ENCODE results near the gene HDAC9. TPM values are rescaled to one million over a fixed set of nuclear protein-coding genes. Genes with fewer than 3 reads are reported as not detected.

The HDAC9 gene
- total RNA-seq, 6 donors from 2014 or later, result 8.4 to 23.1 (median 10.4) TPM

DNA sequence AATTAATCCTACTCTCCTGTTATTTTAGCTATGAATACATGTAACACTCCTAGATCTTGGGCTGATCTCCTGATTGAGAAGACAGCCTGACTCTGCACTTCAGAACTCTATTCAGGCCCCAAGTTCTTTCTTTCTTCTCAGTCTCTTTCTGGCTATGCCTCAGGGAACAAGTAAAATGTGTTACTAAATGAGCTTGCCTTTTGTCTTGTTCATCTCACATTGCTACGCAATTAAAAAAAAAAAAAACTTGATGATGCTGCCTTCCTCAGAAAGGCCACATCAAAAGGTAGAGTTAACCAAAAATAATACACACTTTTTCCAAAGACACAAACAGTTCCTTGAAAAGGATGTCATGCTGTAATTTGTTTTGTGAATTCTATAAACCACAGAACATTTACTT lies 363.8 kb downstream of the HDAC9 start:
- TF ChIP-seq, protein P1, sequence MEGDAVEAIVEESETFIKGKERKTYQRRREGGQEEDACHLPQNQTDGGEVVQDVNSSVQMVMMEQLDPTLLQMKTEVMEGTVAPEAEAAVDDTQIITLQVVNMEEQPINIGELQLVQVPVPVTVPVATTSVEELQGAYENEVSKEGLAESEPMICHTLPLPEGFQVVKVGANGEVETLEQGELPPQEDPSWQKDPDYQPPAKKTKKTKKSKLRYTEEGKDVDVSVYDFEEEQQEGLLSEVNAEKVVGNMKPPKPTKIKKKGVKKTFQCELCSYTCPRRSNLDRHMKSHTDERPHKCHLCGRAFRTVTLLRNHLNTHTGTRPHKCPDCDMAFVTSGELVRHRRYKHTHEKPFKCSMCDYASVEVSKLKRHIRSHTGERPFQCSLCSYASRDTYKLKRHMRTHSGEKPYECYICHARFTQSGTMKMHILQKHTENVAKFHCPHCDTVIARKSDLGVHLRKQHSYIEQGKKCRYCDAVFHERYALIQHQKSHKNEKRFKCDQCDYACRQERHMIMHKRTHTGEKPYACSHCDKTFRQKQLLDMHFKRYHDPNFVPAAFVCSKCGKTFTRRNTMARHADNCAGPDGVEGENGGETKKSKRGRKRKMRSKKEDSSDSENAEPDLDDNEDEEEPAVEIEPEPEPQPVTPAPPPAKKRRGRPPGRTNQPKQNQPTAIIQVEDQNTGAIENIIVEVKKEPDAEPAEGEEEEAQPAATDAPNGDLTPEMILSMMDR (IDR thresholded peaks at IDR 0.05), result no peak
- no peak for TF ChIP-seq POLR2A (IDR thresholded peaks at IDR 0.05)
- TF ChIP-seq EP300 (IDR thresholded peaks at IDR 0.05), result no peak
- TF ChIP-seq POLR2AphosphoS5 (IDR thresholded peaks at IDR 0.05), result no peak
- no peaks in the 10 kb centered on the region for H3K36me3 ChIP-seq
- H3K4me3 ChIP-seq, result no peak overlapping the region
- H3K27me3 ChIP-seq, result no peaks in the 10 kb centered on the region
- H3K4me1 ChIP-seq, result no peaks in the 10 kb centered on the region
- ATAC-seq (ENCODE audit: low FRiP score in 2 of 2) (no peak), DNase-seq (no peak)
- no peak overlapping the region for H3K27ac ChIP-seq
- H3K9me3 ChIP-seq, result no peaks in the 10 kb centered on the region
- WGBS, 2 donors, result 62 to 81% methylated on average over 1 of the region's 1 CpG

DNA sequence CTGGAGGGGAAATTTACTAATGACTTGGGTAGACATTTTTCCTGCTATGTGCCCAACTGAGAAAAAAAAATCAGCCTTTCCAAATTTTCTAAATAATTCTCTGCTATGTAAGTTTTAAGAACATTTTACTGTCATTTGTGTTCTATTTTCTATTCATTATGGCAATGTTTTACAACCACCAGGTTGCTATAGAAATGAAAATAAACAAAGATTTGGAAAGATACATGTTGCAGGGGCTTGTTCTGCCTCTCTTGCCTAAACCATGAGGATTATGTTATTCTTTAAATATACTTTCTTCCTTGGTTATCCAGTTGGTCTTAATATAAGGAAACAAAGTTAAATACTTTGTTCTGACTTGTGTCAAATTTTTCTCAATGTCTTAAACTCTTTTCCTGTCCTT lies 364.7 kb downstream of the HDAC9 start:
- DNase-seq (no peak), ATAC-seq (ENCODE audit: low FRiP score in 2 of 2) (no peak)
- no peaks in the 10 kb centered on the region for H3K36me3 ChIP-seq
- H3K4me3 ChIP-seq, result no peak overlapping the region
- H3K4me1 ChIP-seq, result no peaks in the 10 kb centered on the region
- TF ChIP-seq POLR2A (IDR thresholded peaks at IDR 0.05), result no peak
- no peaks in the 10 kb centered on the region for H3K27me3 ChIP-seq
- no peak overlapping the region for H3K27ac ChIP-seq
- H3K9me3 ChIP-seq, result no peaks in the 10 kb centered on the region

DNA sequence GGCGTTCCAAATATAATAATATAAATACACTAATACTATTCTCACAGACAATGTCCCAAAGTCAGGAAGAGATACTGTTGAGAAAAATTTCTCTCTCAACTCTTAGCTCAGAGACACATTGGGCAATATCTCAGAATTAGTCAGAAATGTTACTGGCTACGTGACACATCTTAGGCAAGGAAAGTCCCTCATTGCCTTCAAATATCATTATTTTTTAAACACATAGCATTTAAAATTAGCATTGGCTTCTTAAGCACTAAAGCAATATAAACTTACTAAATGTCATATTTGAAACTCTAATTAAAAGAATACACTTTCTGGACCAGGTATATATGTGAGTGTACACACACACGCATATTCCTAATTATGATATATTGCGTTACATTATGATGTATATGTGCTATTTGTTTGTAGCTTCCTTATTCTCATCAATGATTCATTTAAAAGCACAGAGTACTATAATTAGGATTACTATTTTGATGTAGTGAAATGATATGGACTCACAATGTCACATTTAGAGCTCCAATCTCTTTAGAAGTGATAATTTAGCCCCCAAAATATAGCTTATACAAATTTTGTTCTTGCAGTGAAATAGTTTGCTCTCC lies 366.1 kb downstream of the HDAC9 start:
- Histone ChIP-seq H3K27me3 (no peaks in the 10 kb centered on the region), H3K36me3 (no peaks in the 10 kb centered on the region), H3K4me1 (no peaks in the 10 kb centered on the region), H3K4me3 (no peak overlapping the region), H3K9me3 (no peaks in the 10 kb centered on the region), H3K27ac (no peak overlapping the region)
- 89 to 90% methylated on average over 4 of the region's 4 CpGs for WGBS, 2 donors
- ATAC-seq (ENCODE audit: low FRiP score in 2 of 2) (peak in 1 of 2 donors; percentile 59), DNase-seq (no peak)
- TF ChIP-seq, protein P1 (IDR thresholded peaks at IDR 0.05), result no peak
- TF ChIP-seq EP300 (IDR thresholded peaks at IDR 0.05), result no peak
- TF ChIP-seq POLR2AphosphoS5 (IDR thresholded peaks at IDR 0.05), result no peak
- TF ChIP-seq POLR2A (IDR thresholded peaks at IDR 0.05), result no peak

DNA sequence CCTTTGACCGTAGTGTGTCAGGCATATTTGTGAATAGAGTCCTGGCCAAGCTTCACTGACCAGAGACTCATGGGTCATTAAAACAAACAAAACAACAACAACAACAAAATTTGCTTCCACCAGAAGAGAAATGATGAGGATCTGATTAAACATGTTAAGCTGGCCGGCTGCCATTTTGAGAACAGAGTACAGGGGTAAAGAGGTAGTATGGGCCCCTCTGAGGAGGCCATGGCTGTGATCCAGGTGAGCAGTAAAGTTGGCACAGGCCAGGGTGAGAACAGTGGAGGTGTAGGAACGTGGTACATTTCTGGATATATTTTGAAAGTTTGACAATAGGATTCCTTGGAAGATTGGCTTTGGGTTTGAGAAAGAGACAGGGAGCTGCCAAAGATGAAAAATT lies 369.4 kb downstream of the HDAC9 start:
- H3K4me1 ChIP-seq, result no peaks in the 10 kb centered on the region
- 73 to 82% methylated on average over 3 of the region's 3 CpGs for WGBS, 2 donors
- H3K27me3 ChIP-seq, result no peaks in the 10 kb centered on the region
- H3K27ac ChIP-seq, result no peak overlapping the region
- H3K4me3 ChIP-seq, result no peak overlapping the region
- DNase-seq (no peak), ATAC-seq (ENCODE audit: low FRiP score in 2 of 2) (no peak)
- no peaks in the 10 kb centered on the region for H3K36me3 ChIP-seq
- H3K9me3 ChIP-seq, result no peaks in the 10 kb centered on the region
- TF ChIP-seq POLR2A (IDR thresholded peaks at IDR 0.05) (no peak), EP300 (IDR thresholded peaks at IDR 0.05) (no peak), POLR2AphosphoS5 (IDR thresholded peaks at IDR 0.05) (no peak)
- TF ChIP-seq, protein P1 (IDR thresholded peaks at IDR 0.05), result no peak

DNA sequence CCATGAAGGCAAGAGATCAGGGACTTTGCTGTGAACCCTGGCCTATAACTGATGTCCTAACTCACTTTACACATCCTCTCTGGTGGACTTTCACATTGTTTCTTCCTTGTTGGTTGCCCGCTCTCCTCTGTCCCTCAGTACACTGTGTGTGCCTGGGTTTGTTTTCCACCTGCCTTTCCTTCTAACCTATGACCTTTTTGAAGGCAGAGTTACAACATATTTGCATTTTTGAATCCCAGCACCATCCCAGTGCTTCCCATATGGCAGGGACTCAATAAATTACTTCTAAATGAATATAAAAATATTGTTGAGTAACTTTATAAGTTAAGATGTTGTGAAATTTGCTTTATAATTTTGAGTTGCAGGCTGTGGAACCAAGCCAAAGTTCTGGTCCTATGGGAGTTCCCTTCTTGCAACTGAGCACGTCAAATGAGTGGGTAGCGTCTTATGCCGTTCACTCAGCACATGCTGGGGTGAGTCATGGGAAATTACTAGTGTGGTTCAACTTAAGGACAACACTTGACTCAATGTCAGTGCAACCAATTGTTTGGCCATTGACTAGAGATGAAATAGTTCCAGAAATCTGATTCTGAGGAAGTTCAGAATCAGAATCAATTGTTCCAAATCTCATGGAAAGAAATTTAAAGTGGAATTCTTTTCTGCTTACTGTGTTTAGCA lies 370.9 kb downstream of the HDAC9 start:
- ATAC-seq (ENCODE audit: low FRiP score in 2 of 2) (peak; percentile 78 to 97), DNase-seq (peak in 1 of 2 donors; percentile 69)
- Histone ChIP-seq H3K9me3 (no peaks in the 10 kb centered on the region), H3K27me3 (no peaks in the 10 kb centered on the region), H3K4me3 (no peak overlapping the region), H3K36me3 (no peaks in the 10 kb centered on the region), H3K4me1 (no peaks in the 10 kb centered on the region), H3K27ac (no peak overlapping the region)
- 55 to 63% methylated on average over 4 of the region's 4 CpGs for WGBS, 2 donors
- TF ChIP-seq, protein P1 (IDR thresholded peaks at IDR 0.05), result no peak
- TF ChIP-seq POLR2A (IDR thresholded peaks at IDR 0.05) (no peak), EP300 (IDR thresholded peaks at IDR 0.05) (peak in 1 of 4 donors; percentile 79), POLR2AphosphoS5 (IDR thresholded peaks at IDR 0.05) (peak in 1 of 2 donors; percentile 42)
